ENCODE data around the gene STARD8.

DNA sequence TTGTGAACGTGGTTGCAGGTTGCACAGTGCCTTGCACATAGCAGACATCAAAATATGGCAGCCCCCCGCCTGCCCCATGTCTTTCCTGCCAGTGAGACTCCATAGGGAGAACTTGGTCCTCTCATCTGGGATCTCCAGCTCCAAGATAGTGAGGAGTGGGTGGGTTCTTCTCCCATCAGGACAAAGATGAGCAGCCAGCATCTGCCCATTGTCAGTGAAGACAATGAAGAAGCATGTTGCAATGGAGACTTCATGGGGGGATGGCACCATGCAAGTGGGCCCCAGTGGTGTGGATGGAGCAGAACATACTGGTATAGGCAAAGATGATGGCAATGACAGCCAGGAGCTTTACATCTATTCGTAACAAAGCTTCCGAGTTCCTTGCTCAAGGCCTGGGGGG lies 80.2 kb downstream of the STARD8 start:
- no peak for TF ChIP-seq RAD21 (IDR thresholded peaks at IDR 0.05)
- TF ChIP-seq, protein P1, sequence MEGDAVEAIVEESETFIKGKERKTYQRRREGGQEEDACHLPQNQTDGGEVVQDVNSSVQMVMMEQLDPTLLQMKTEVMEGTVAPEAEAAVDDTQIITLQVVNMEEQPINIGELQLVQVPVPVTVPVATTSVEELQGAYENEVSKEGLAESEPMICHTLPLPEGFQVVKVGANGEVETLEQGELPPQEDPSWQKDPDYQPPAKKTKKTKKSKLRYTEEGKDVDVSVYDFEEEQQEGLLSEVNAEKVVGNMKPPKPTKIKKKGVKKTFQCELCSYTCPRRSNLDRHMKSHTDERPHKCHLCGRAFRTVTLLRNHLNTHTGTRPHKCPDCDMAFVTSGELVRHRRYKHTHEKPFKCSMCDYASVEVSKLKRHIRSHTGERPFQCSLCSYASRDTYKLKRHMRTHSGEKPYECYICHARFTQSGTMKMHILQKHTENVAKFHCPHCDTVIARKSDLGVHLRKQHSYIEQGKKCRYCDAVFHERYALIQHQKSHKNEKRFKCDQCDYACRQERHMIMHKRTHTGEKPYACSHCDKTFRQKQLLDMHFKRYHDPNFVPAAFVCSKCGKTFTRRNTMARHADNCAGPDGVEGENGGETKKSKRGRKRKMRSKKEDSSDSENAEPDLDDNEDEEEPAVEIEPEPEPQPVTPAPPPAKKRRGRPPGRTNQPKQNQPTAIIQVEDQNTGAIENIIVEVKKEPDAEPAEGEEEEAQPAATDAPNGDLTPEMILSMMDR (IDR thresholded peaks at IDR 0.05; ENCODE audit: low read depth, low read length, missing input control) = no peak
- TF ChIP-seq ZBTB33 (IDR thresholded peaks at IDR 0.05) = no peak
- no peak for TF ChIP-seq YY1 (IDR thresholded peaks at IDR 0.05)
- TF ChIP-seq, protein P2, sequence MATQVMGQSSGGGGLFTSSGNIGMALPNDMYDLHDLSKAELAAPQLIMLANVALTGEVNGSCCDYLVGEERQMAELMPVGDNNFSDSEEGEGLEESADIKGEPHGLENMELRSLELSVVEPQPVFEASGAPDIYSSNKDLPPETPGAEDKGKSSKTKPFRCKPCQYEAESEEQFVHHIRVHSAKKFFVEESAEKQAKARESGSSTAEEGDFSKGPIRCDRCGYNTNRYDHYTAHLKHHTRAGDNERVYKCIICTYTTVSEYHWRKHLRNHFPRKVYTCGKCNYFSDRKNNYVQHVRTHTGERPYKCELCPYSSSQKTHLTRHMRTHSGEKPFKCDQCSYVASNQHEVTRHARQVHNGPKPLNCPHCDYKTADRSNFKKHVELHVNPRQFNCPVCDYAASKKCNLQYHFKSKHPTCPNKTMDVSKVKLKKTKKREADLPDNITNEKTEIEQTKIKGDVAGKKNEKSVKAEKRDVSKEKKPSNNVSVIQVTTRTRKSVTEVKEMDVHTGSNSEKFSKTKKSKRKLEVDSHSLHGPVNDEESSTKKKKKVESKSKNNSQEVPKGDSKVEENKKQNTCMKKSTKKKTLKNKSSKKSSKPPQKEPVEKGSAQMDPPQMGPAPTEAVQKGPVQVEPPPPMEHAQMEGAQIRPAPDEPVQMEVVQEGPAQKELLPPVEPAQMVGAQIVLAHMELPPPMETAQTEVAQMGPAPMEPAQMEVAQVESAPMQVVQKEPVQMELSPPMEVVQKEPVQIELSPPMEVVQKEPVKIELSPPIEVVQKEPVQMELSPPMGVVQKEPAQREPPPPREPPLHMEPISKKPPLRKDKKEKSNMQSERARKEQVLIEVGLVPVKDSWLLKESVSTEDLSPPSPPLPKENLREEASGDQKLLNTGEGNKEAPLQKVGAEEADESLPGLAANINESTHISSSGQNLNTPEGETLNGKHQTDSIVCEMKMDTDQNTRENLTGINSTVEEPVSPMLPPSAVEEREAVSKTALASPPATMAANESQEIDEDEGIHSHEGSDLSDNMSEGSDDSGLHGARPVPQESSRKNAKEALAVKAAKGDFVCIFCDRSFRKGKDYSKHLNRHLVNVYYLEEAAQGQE (IDR thresholded peaks at IDR 0.05) = no peak
- TF ChIP-seq, protein P3, sequence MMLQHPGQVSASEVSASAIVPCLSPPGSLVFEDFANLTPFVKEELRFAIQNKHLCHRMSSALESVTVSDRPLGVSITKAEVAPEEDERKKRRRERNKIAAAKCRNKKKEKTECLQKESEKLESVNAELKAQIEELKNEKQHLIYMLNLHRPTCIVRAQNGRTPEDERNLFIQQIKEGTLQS (IDR thresholded peaks at IDR 0.05) = no peak
- TF ChIP-seq GABPA (IDR thresholded peaks at IDR 0.05 in 1 of 2, conservative IDR thresholded peaks at IDR 0.05 in 1 of 2) = no peak
- no peak for TF ChIP-seq JUND (IDR thresholded peaks at IDR 0.05)
- TF ChIP-seq, protein P4, sequence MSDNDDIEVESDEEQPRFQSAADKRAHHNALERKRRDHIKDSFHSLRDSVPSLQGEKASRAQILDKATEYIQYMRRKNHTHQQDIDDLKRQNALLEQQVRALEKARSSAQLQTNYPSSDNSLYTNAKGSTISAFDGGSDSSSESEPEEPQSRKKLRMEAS (IDR thresholded peaks at IDR 0.05) = no peak
- no peak for TF ChIP-seq TAF1 (conservative IDR thresholded peaks at IDR 0.05)
- TF ChIP-seq EGR1 (IDR thresholded peaks at IDR 0.05; ENCODE audit: low read depth in 2 of 2) = no peak
- TF ChIP-seq FOXA1 (IDR thresholded peaks at IDR 0.05) = no peak

All from liver (tissue), 3 donors.